Thymus (tissue), 11 donors: ENCODE measurements around the gene NCBP3. TPM values are rescaled to one million over a fixed set of nuclear protein-coding genes. Genes with fewer than 3 reads are reported as not detected.

Source experiments
- DNase-seq, 9 donors: peaks; one replicate each; pipeline ENCODE4 v3.0.0-alpha.2; 2013; ENCODE audit warnings: low spot score in 9 of 9, low read depth in 6 of 9, missing footprints in 1 of 9
- H3K27ac ChIP-seq, 2 donors: one replicate each; pipeline ENCODE4 v1.5.1; 2013; ENCODE audit warnings: control low read depth in 1 of 2, low read depth in 1 of 2, low read length in 1 of 2, mild to moderate bottlenecking in 1 of 2, moderate library complexity in 1 of 2
- H3K27me3 ChIP-seq, 2 donors: one replicate each; pipeline ENCODE4 v1.5.1; 2013; ENCODE audit warnings: low read length in 1 of 2; ENCODE audit not compliant: control insufficient read depth in 2 of 2, insufficient read depth in 1 of 2
- H3K36me3 ChIP-seq, 2 donors: one replicate each; pipeline ENCODE4 v1.5.1; 2013; ENCODE audit warnings: low read length in 1 of 2, mild to moderate bottlenecking in 1 of 2, moderate library complexity in 1 of 2; ENCODE audit not compliant: control insufficient read depth in 2 of 2, insufficient read depth in 2 of 2
- H3K4me1 ChIP-seq, 2 donors: one replicate each; pipeline ENCODE4 v1.5.1; 2013; ENCODE audit warnings: low read length in 2 of 2; ENCODE audit not compliant: control insufficient read depth in 2 of 2, insufficient read depth in 2 of 2
- H3K4me3 ChIP-seq, 2 donors: one replicate each; pipeline ENCODE4 v1.5.1; 2013; ENCODE audit warnings: low read length in 2 of 2, control low read depth in 1 of 2, mild to moderate bottlenecking in 1 of 2
- H3K9me3 ChIP-seq, 2 donors: one replicate each; pipeline ENCODE4 v1.5.1; 2013; ENCODE audit warnings: low read length in 1 of 2, mild to moderate bottlenecking in 1 of 2; ENCODE audit not compliant: control insufficient read depth in 2 of 2, insufficient read depth in 1 of 2
- WGBS: extraction: QIAGEN DNeasy Blood & Tissue Kit; methylation state at CpG from one replicate; pipeline ENCODE4 v1.1.7; 2013; 5-methylcytosine and 5-hydroxymethylcytosine counted together
- polyA plus RNA-seq: library from polyadenylated mRNA; stranded (reverse); fragments of 200-250 nt; gene quantifications from one replicate; pipeline ENCODE4 v1.2.3, GENCODE V29; 2013
- total RNA-seq: library from RNA; stranded (reverse); fragments of 120-200 nt; gene quantifications from one replicate; pipeline ENCODE4 v1.2.4, GENCODE V29; 2013
- donor health status: healthy.

Gene NCBP3
- total and polyA plus RNA-seq, 2 donors: 26.7 to 46.1 TPM

- H3K36me3 ChIP-seq: peaks cover 56 to 92% of the 10 kb centered on the region in 2 donors
- WGBS: 98% methylated on average over 12 of the region's 12 CpGs
- DNase-seq: no peak
- no peak overlapping the region for H3K4me3 ChIP-seq
- no peaks in the 10 kb centered on the region for H3K9me3 ChIP-seq
- no peaks in the 10 kb centered on the region for H3K27me3 ChIP-seq
- peaks cover 0 to 10% of the 10 kb centered on the region in 2 donors for H3K4me1 ChIP-seq
- no peak overlapping the region for H3K27ac ChIP-seq
Measured at GRCh38 chr17:3812771-3813170, 33.3 kb downstream of the NCBP3 start.

- Histone ChIP-seq H3K27me3 (no peaks in the 10 kb centered on the region), H3K27ac (no peak overlapping the region), H3K9me3 (no peaks in the 10 kb centered on the region), H3K36me3 (peaks cover 61 to 96% of the 10 kb centered on the region in 2 donors), H3K4me3 (no peak overlapping the region), H3K4me1 (peaks cover 0 to 10% of the 10 kb centered on the region in 2 donors)
- WGBS: 98% methylated on average over 10 of the region's 10 CpGs
- no peak for DNase-seq
Measured at GRCh38 chr17:3812284-3812683, 33.8 kb downstream of the NCBP3 start.

GRCh38 chr17:3810019-3810418, 36.0 kb downstream of the NCBP3 start:
- no peak for DNase-seq
- Histone ChIP-seq H3K27me3 (no peaks in the 10 kb centered on the region), H3K4me3 (no peak overlapping the region), H3K27ac (no peak overlapping the region), H3K36me3 (peaks cover 60 to 93% of the 10 kb centered on the region in 2 donors), H3K9me3 (no peaks in the 10 kb centered on the region), H3K4me1 (peaks cover 0 to 4% of the 10 kb centered on the region in 2 donors)
- 97% methylated on average over 4 of the region's 4 CpGs for WGBS

- Histone ChIP-seq H3K27ac (no peak overlapping the region), H3K27me3 (no peaks in the 10 kb centered on the region), H3K9me3 (no peaks in the 10 kb centered on the region), H3K4me1 (peaks cover 2 to 13% of the 10 kb centered on the region in 2 donors), H3K36me3 (peaks cover 53 to 85% of the 10 kb centered on the region in 2 donors), H3K4me3 (no peak overlapping the region)
- 95% methylated on average over 4 of the region's 4 CpGs for WGBS
- DNase-seq: no peak
Measured at GRCh38 chr17:3809135-3809534, 36.9 kb downstream of the NCBP3 start.

GRCh38 chr17:3808701-3809100, 37.3 kb downstream of the NCBP3 start:
- 97% methylated on average over 7 of the region's 7 CpGs for WGBS
- H3K27me3 ChIP-seq: no peaks in the 10 kb centered on the region
- peaks cover 48 to 80% of the 10 kb centered on the region in 2 donors for H3K36me3 ChIP-seq
- H3K4me1 ChIP-seq: peaks cover 2 to 18% of the 10 kb centered on the region in 2 donors
- no peak overlapping the region for H3K4me3 ChIP-seq
- H3K9me3 ChIP-seq: no peaks in the 10 kb centered on the region
- H3K27ac ChIP-seq: no peak overlapping the region
- DNase-seq: no peak

GRCh38 chr17:3805581-3805980, 40.5 kb downstream of the NCBP3 start:
- WGBS: 89% methylated on average over 5 of the region's 5 CpGs
- peaks cover 10 to 44% of the 10 kb centered on the region in 2 donors for H3K4me1 ChIP-seq
- no peak overlapping the region for H3K4me3 ChIP-seq
- no peaks in the 10 kb centered on the region for H3K9me3 ChIP-seq
- DNase-seq: no peak
- H3K27ac ChIP-seq: no peak overlapping the region
- no peaks in the 10 kb centered on the region for H3K27me3 ChIP-seq
- peaks cover 37 to 71% of the 10 kb centered on the region in 2 donors for H3K36me3 ChIP-seq

GRCh38 chr17:3804503-3804931, 41.5 kb downstream of the NCBP3 start:
- Histone ChIP-seq H3K27me3 (no peaks in the 10 kb centered on the region), H3K4me1 (peaks cover 19 to 55% of the 10 kb centered on the region in 2 donors), H3K36me3 (peaks cover 29 to 62% of the 10 kb centered on the region in 2 donors), H3K27ac (peak overlapping the region; percentile 1 to 79), H3K9me3 (no peaks in the 10 kb centered on the region), H3K4me3 (no peak overlapping the region)
- 80% methylated on average over 6 of the region's 6 CpGs for WGBS
- peak in 1 of 9 donors; percentile 55 for DNase-seq

- H3K4me3 ChIP-seq: no peak overlapping the region
- WGBS: 95% methylated on average over 5 of the region's 5 CpGs
- no peak for DNase-seq
- H3K36me3 ChIP-seq: peaks cover 26 to 52% of the 10 kb centered on the region in 2 donors
- peaks cover 29 to 68% of the 10 kb centered on the region in 2 donors for H3K4me1 ChIP-seq
- H3K27ac ChIP-seq: no peak overlapping the region
- no peaks in the 10 kb centered on the region for H3K9me3 ChIP-seq
- H3K27me3 ChIP-seq: no peaks in the 10 kb centered on the region
Measured at GRCh38 chr17:3803308-3803640, 42.8 kb downstream of the NCBP3 start.

- Histone ChIP-seq H3K4me1 (peaks cover 29 to 73% of the 10 kb centered on the region in 2 donors), H3K4me3 (no peak overlapping the region), H3K27ac (no peak overlapping the region), H3K36me3 (peaks cover 22 to 46% of the 10 kb centered on the region in 2 donors), H3K9me3 (no peaks in the 10 kb centered on the region), H3K27me3 (no peaks in the 10 kb centered on the region)
- WGBS: 95% methylated on average over 19 of the region's 19 CpGs
- no peak for DNase-seq
Measured at GRCh38 chr17:3802461-3803307, 43.4 kb downstream of the NCBP3 start.
